BLaER1 treated with 17β-estradiol and CSF1 and Interleukin-3, amounts not matched to agents 10 nM and 100 nM (cell line): ENCODE data around the gene PKD1L1.

Source experiments
- H3K27ac ChIP-seq, 11 experiments: shearing (Covaris generic); formaldehyde crosslinking; 2 replicates each; pipeline ENCODE4 v1.8.1; 2022
- H3K27me3 ChIP-seq, 11 experiments: shearing (Covaris generic); formaldehyde crosslinking; 2 replicates each; pipeline ENCODE4 v1.8.1; 2022
- H3K36me3 ChIP-seq, 11 experiments: shearing (Covaris generic); formaldehyde crosslinking; 2 replicates each; pipeline ENCODE4 v1.8.1; 2022
- H3K4me1 ChIP-seq, 10 experiments: shearing (Covaris generic); formaldehyde crosslinking; 2 replicates each; pipeline ENCODE4 v1.8.1; 2022
- H3K4me2 ChIP-seq, 11 experiments: shearing (Covaris generic); formaldehyde crosslinking; 2 replicates each; pipeline ENCODE4 v1.8.1; 2022
- H3K4me3 ChIP-seq, 10 experiments: shearing (Covaris generic); formaldehyde crosslinking; 2 replicates each; pipeline ENCODE4 v1.8.1; 2022
- H3K9ac ChIP-seq, 11 experiments: shearing (Covaris generic); formaldehyde crosslinking; 2 replicates each; pipeline ENCODE4 v1.8.1; 2022
- H3K9me3 ChIP-seq, 11 experiments: shearing (Covaris generic); formaldehyde crosslinking; replicated peaks in 1 of 11; 2 replicates each; pipeline ENCODE4 v1.8.1; 2022
- H4K20me1 ChIP-seq, 11 experiments: shearing (Covaris generic); formaldehyde crosslinking; 2 replicates each; pipeline ENCODE4 v1.8.1; 2022
- Cebpa-rat ChIP-seq, 11 experiments: shearing (Covaris generic); IDR thresholded peaks; 2 replicates each; pipeline ENCODE4 v1.8.1; 2022

Gene PKD1L1

GRCh38 chr7:47979832-47980181 lies 31.5 kb upstream of the PKD1L1 start:
- H3K4me3 ChIP-seq: peak overlapping the region; percentile 71 to 86 (median 75); a peak in 18 of 20 replicates

GRCh38 chr7:47979145-47979831 lies 31.0 kb upstream of the PKD1L1 start, which contains the start of gene HUS1:
TSS of gene HUS1 (minus strand) at chr7:47979615. CDS start at chr7:47979519, 96 bp downstream.
- peak within 1 kb of the TSS; percentile 80 to 89 (median 85) for H3K9ac ChIP-seq
- no peaks in the 10 kb centered on the region for H3K27me3 ChIP-seq
- peak within 1 kb of the TSS; percentile 75 to 92 (median 86) for H3K27ac ChIP-seq
- no peak for TF ChIP-seq Cebpa-rat (IDR thresholded peaks at IDR 0.05)
- no peaks in the 10 kb centered on the region for H3K9me3 ChIP-seq
- peak within 1 kb of the TSS; percentile 77 to 100 (median 94) for H3K4me2 ChIP-seq
- no peaks in the 10 kb centered on the region for H4K20me1 ChIP-seq
- H3K36me3 ChIP-seq: peaks cover 40 to 43% (median 41%) of the 10 kb centered on the region in 11 experiments
- peaks cover 11 to 21% (median 14%) of the 10 kb centered on the region in 10 experiments for H3K4me1 ChIP-seq
- H3K4me3 ChIP-seq: peak within 1 kb of the TSS; percentile 71 to 86 (median 75)

More at GRCh38 chr7:47979832-47980181, 31.5 kb upstream of the PKD1L1 start:
- Histone ChIP-seq H3K9me3 (no peaks in the 10 kb centered on the region), H3K27ac (peak overlapping the region; percentile 75 to 92 (median 86); a peak in 21 of 22 replicates), H3K36me3 (peaks cover 35 to 38% (median 36%) of the 10 kb centered on the region in 11 experiments), H3K4me2 (peak overlapping the region; percentile 14 to 97 (median 61); a peak in 16 of 22 replicates), H3K27me3 (no peaks in the 10 kb centered on the region), H3K9ac (peak overlapping the region; percentile 80 to 89 (median 85); a peak in 18 of 22 replicates), H4K20me1 (no peaks in the 10 kb centered on the region), H3K4me1 (peaks cover 11 to 21% (median 14%) of the 10 kb centered on the region in 10 experiments)
- TF ChIP-seq Cebpa-rat (IDR thresholded peaks at IDR 0.05): no peak

GRCh38 chr7:47978790-47979144 lies 30.5 kb upstream of the PKD1L1 start:
- Histone ChIP-seq H3K36me3 (peaks cover 46 to 48% (median 46%) of the 10 kb centered on the region in 11 experiments), H3K4me3 (peak overlapping the region; percentile 71 to 86 (median 75)), H3K27ac (peak overlapping the region; percentile 75 to 92 (median 86)), H3K4me1 (peaks cover 11 to 21% (median 14%) of the 10 kb centered on the region in 10 experiments), H3K4me2 (peak overlapping the region; percentile 77 to 100 (median 94)), H4K20me1 (no peaks in the 10 kb centered on the region), H3K9me3 (no peaks in the 10 kb centered on the region), H3K9ac (peak overlapping the region; percentile 80 to 89 (median 85)), H3K27me3 (no peaks in the 10 kb centered on the region)
- TF ChIP-seq Cebpa-rat (IDR thresholded peaks at IDR 0.05): no peak

DNA sequence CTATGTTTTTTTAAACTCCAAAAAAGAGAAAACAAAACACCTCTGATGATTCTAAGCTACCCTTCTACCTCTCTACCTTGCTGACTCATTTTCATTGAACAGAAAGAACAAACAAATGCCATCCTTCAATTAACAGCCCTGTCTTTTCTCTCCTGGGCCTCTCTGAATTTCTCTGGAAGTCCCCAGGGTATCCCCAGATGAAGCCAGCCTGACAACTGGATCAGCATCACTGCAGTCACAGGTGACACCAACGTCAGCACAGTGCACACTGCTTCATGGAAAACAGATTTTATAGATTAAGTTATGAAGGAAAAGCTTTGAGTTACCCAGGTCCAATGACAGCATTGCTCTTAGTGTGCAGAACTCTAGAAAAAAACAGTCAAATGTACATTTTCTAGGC lies 25.5 kb upstream of the PKD1L1 start:
- H3K4me2 ChIP-seq: no peak overlapping the region
- no peak for TF ChIP-seq Cebpa-rat (IDR thresholded peaks at IDR 0.05)
- H3K36me3 ChIP-seq: peaks cover 59 to 86% (median 76%) of the 10 kb centered on the region in 11 experiments
- H3K27me3 ChIP-seq: no peaks in the 10 kb centered on the region
- no peak overlapping the region for H3K9ac ChIP-seq
- H3K27ac ChIP-seq: no peak overlapping the region
- H4K20me1 ChIP-seq: peaks cover 0 to 6% (median 0%) of the 10 kb centered on the region in 11 experiments; a peak in 4 of 22 replicates
- no peak overlapping the region for H3K4me3 ChIP-seq
- H3K9me3 ChIP-seq: no peaks in the 10 kb centered on the region
- peaks cover 25 to 62% (median 36%) of the 10 kb centered on the region in 10 experiments for H3K4me1 ChIP-seq

- peaks cover 63 to 90% (median 79%) of the 10 kb centered on the region in 11 experiments for H3K36me3 ChIP-seq
- peak overlapping the region in 2 of 10 experiments; percentile 6 to 17; a peak in 1 of 20 replicates for H3K4me3 ChIP-seq
- no peaks in the 10 kb centered on the region for H3K27me3 ChIP-seq
- no peaks in the 10 kb centered on the region for H3K9me3 ChIP-seq
- H3K4me1 ChIP-seq: peaks cover 17 to 43% (median 27%) of the 10 kb centered on the region in 10 experiments
- TF ChIP-seq Cebpa-rat (IDR thresholded peaks at IDR 0.05): no peak
- peak overlapping the region in 8 of 11 experiments; percentile 37 to 89 (median 66); a peak in 16 of 22 replicates for H3K4me2 ChIP-seq
- peak overlapping the region; percentile 8 to 93 (median 66); a peak in 18 of 22 replicates for H3K27ac ChIP-seq
- H3K9ac ChIP-seq: peak overlapping the region in 6 of 11 experiments; percentile 10 to 81 (median 58); a peak in 12 of 22 replicates
- H4K20me1 ChIP-seq: peaks cover 2 to 17% (median 7%) of the 10 kb centered on the region in 11 experiments; a peak in 10 of 22 replicates
These were observed 22.5 kb upstream of the PKD1L1 start for GRCh38 chr7:47970761-47971160.

GRCh38 chr7:47968847-47969774 lies 20.8 kb upstream of the PKD1L1 start:
- H3K36me3 ChIP-seq: peaks cover 63 to 90% (median 79%) of the 10 kb centered on the region in 11 experiments
- peak overlapping the region in 10 of 11 experiments; percentile 23 to 79 (median 60); a peak in 17 of 22 replicates for H3K4me2 ChIP-seq
- H3K9ac ChIP-seq: peak overlapping the region in 7 of 11 experiments; percentile 0 to 52 (median 33); a peak in 8 of 22 replicates
- peak overlapping the region; percentile 8 to 93 (median 55); a peak in 17 of 22 replicates for H3K27ac ChIP-seq
- no peaks in the 10 kb centered on the region for H3K27me3 ChIP-seq
- peaks cover 17 to 43% (median 27%) of the 10 kb centered on the region in 10 experiments for H3K4me1 ChIP-seq
- TF ChIP-seq Cebpa-rat (IDR thresholded peaks at IDR 0.05): no peak
- H4K20me1 ChIP-seq: peaks cover 4 to 25% (median 7%) of the 10 kb centered on the region in 11 experiments; a peak in 10 of 22 replicates
- H3K9me3 ChIP-seq: no peaks in the 10 kb centered on the region
- no peak overlapping the region for H3K4me3 ChIP-seq

- no peak overlapping the region for H3K4me3 ChIP-seq
- H3K4me2 ChIP-seq: no peak overlapping the region
- H3K4me1 ChIP-seq: peaks cover 17 to 42% (median 27%) of the 10 kb centered on the region in 10 experiments
- no peaks in the 10 kb centered on the region for H3K9me3 ChIP-seq
- no peak overlapping the region for H3K27ac ChIP-seq
- H3K27me3 ChIP-seq: no peaks in the 10 kb centered on the region
- peaks cover 4 to 25% (median 7%) of the 10 kb centered on the region in 11 experiments; a peak in 10 of 22 replicates for H4K20me1 ChIP-seq
- no peak overlapping the region for H3K9ac ChIP-seq
- peaks cover 63 to 90% (median 77%) of the 10 kb centered on the region in 11 experiments for H3K36me3 ChIP-seq
- no peak for TF ChIP-seq Cebpa-rat (IDR thresholded peaks at IDR 0.05)
These were observed 19.4 kb upstream of the PKD1L1 start for GRCh38 chr7:47967708-47968107.

DNA sequence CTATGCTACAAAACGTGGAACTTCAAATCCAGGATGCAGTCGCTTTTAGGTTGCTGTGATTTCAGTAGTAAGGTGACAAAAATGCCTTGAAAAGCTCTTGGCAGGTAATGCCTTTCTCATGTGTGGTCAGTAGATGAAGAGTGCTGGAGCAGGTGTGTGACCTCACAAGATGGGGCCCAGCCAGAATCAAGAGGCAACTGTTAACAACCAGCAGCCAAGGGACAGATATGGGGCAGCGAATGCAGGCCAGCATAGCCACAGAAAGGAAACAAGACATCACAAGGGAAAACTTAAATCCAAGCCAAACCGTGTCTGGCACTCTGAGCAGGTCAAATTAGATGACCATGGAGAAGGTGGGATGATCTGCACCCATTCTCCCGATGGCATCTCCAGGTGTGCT lies 18.9 kb upstream of the PKD1L1 start:
- Histone ChIP-seq H3K4me2 (no peak overlapping the region), H3K27me3 (no peaks in the 10 kb centered on the region), H3K4me1 (peaks cover 17 to 36% (median 27%) of the 10 kb centered on the region in 10 experiments), H3K9me3 (peaks cover 0 to 5% (median 0%) of the 10 kb centered on the region in 11 experiments; a peak in 1 of 22 replicates), H3K36me3 (peaks cover 66 to 90% (median 77%) of the 10 kb centered on the region in 11 experiments), H3K9ac (no peak overlapping the region), H3K27ac (no peak overlapping the region), H3K4me3 (no peak overlapping the region), H4K20me1 (peaks cover 4 to 25% (median 7%) of the 10 kb centered on the region in 11 experiments; a peak in 10 of 22 replicates)
- no peak for TF ChIP-seq Cebpa-rat (IDR thresholded peaks at IDR 0.05)
